ENCODE measurements around the gene TTC7B. TPM values are rescaled to one million over a fixed set of nuclear protein-coding genes. Genes with fewer than 3 reads are reported as not detected.

Gene TTC7B
- total and polyA plus RNA-seq, 10 of the 15 experiments (the other 5 are each of a cell fraction or from before 2014, with no cell fraction given): under 0.01 to 1.1 (median 0.26) TPM; not detected in 2

DNA sequence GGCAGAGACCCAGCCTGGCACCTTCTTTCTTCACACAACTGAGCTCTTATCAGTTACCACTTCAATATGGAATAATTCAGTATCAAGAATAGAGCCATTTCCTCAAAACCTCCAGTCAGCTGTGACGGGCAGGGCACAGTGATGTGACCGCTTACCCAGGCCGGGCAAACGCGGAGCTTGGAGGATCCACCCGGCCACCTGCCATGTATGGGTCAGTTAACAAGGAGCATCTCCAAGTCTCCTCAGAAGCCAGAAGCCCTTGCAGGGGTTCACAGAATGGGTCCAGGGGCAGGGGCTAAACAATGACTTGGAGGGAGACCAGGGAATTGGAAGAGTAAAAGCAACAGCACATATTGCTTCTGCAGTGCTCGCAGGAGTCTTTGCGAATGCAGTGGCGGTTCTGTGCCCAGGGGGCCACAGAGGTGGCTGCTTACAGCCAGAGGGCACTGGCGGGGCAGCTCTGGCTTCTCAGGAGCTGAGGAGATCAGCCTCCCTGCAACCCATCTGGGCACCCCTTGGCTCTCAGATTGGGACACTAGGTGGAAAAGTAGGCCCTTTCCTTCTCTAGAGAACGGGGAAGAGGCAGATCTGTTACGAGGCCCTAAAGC is 257.1 kb downstream of the TTC7B start:
- CTCF ChIA-PET: no interaction called here

More for the DNA sequence above, 257.1 kb downstream of the TTC7B start:
- ATAC-seq (no peak), FAIRE-seq (no peak), DNase-seq (ENCODE audit: low read depth, low spot score) (no peak)
- no peaks in the 10 kb centered on the region for H3K79me2 ChIP-seq (ENCODE audit: control insufficient read depth, insufficient read depth, low read length)
- H3K36me3 ChIP-seq (ENCODE audit: control insufficient read depth in 2 of 2, insufficient read depth in 2 of 2, low read length in 1 of 2): no peaks in the 10 kb centered on the region
- BruUV-seq (replicated peaks): no TSS peak
- POLR2A ChIA-PET: no interaction called here
- no peaks in the 10 kb centered on the region for H3K4me1 ChIP-seq (ENCODE audit: control insufficient read depth, insufficient read depth, low read length)
- intact Hi-C loops (cut with micrococcal nuclease; ENCODE audit: unreplicated experiment): no loop called here
- no peak overlapping the region for H3K27ac ChIP-seq (ENCODE audit: control insufficient read depth, insufficient read depth)
- 63% methylated on average over 12 of the region's 12 CpGs for WGBS (ENCODE audit: insufficient coverage, insufficient replicate concordance, low lambda C conversion rate, missing lambda C conversion rate)
- no peak overlapping the region for H3K4me2 ChIP-seq (ENCODE audit: control insufficient read depth, insufficient read depth)
- RAD21 ChIA-PET (ENCODE audit: unreplicated experiment): no interaction called here
- H3K9ac ChIP-seq (ENCODE audit: control insufficient read depth, insufficient read depth, low read length): no peak overlapping the region
- H3K9me3 ChIP-seq (replicated peaks; ENCODE audit: control insufficient read depth, insufficient read depth, low read length): no peaks in the 10 kb centered on the region
- H3K27me3 ChIP-seq (replicated peaks in 1 of 2; ENCODE audit: control insufficient read depth in 2 of 2, insufficient read depth in 2 of 2, low read length in 1 of 2): peaks cover 1 to 3% of the 10 kb centered on the region in 2 experiments; a peak in 3 of 4 replicates
- no peaks in the 10 kb centered on the region; the same call in 1 of the 2 replicates for H4K20me1 ChIP-seq (ENCODE audit: control insufficient read depth, insufficient read depth)
- SMC1A ChIA-PET (ENCODE audit: uncharacterized antibody, unreplicated experiment): no interaction called here
- no peak overlapping the region for H3K4me3 ChIP-seq
- no peak for TF ChIP-seq NR2F1 (conservative IDR thresholded peaks at IDR 0.05)
- no peak for TF ChIP-seq STAT3 (IDR thresholded peaks at IDR 0.05; ENCODE audit: low read depth, low read length)
- TF ChIP-seq BMI1 (IDR thresholded peaks at IDR 0.05; ENCODE audit: borderline replicate concordance): no peak
- TF ChIP-seq PML (IDR thresholded peaks at IDR 0.05; ENCODE audit: low read length): no peak
- TF ChIP-seq BRCA1 (IDR thresholded peaks at IDR 0.05; ENCODE audit: low read depth, low read length): no peak
- TF ChIP-seq YY1 (IDR thresholded peaks at IDR 0.05; ENCODE audit: low read depth, low read length): no peak
- TF ChIP-seq SPI1 (IDR thresholded peaks at IDR 0.05; ENCODE audit: borderline replicate concordance, insufficient read depth, low read depth, low read length): no peak
- TF ChIP-seq, protein P1, sequence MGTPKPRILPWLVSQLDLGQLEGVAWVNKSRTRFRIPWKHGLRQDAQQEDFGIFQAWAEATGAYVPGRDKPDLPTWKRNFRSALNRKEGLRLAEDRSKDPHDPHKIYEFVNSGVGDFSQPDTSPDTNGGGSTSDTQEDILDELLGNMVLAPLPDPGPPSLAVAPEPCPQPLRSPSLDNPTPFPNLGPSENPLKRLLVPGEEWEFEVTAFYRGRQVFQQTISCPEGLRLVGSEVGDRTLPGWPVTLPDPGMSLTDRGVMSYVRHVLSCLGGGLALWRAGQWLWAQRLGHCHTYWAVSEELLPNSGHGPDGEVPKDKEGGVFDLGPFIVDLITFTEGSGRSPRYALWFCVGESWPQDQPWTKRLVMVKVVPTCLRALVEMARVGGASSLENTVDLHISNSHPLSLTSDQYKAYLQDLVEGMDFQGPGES (IDR thresholded peaks at IDR 0.05): no peak
- no peak for TF ChIP-seq ETV6 (conservative IDR thresholded peaks at IDR 0.05 in 1 of 2, IDR thresholded peaks at IDR 0.05 in 1 of 2; ENCODE audit: borderline replicate concordance in 1 of 2, low read depth in 1 of 2)
- no peak for TF ChIP-seq CREB1 (IDR thresholded peaks at IDR 0.05; ENCODE audit: low read depth)
- TF ChIP-seq, protein P2, sequence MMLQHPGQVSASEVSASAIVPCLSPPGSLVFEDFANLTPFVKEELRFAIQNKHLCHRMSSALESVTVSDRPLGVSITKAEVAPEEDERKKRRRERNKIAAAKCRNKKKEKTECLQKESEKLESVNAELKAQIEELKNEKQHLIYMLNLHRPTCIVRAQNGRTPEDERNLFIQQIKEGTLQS (IDR thresholded peaks at IDR 0.05; ENCODE audit: borderline replicate concordance, extremely low read depth, low read depth, low read length): no peak
- no peak for TF ChIP-seq SIX5 (IDR thresholded peaks at IDR 0.05; ENCODE audit: low read depth, low read length, severe bottlenecking)
- TF ChIP-seq ZNF24 (IDR thresholded peaks at IDR 0.05): no peak
- no peak for TF ChIP-seq TARDBP (IDR thresholded peaks at IDR 0.05; ENCODE audit: borderline replicate concordance)
- TF ChIP-seq, protein P3, sequence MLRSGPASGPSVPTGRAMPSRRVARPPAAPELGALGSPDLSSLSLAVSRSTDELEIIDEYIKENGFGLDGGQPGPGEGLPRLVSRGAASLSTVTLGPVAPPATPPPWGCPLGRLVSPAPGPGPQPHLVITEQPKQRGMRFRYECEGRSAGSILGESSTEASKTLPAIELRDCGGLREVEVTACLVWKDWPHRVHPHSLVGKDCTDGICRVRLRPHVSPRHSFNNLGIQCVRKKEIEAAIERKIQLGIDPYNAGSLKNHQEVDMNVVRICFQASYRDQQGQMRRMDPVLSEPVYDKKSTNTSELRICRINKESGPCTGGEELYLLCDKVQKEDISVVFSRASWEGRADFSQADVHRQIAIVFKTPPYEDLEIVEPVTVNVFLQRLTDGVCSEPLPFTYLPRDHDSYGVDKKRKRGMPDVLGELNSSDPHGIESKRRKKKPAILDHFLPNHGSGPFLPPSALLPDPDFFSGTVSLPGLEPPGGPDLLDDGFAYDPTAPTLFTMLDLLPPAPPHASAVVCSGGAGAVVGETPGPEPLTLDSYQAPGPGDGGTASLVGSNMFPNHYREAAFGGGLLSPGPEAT (IDR thresholded peaks at IDR 0.05; ENCODE audit: low read depth): no peak
- TF ChIP-seq IKZF1 (conservative IDR thresholded peaks at IDR 0.05): no peak
- no peak for TF ChIP-seq ZBED1 (IDR thresholded peaks at IDR 0.05; ENCODE audit: borderline replicate concordance)
- TF ChIP-seq MEF2B (IDR thresholded peaks at IDR 0.05; ENCODE audit: partially characterized antibody, poor library complexity, severe bottlenecking): no peak
- TF ChIP-seq SP1 (IDR thresholded peaks at IDR 0.05; ENCODE audit: low read depth, low read length): no peak
- no peak for TF ChIP-seq TCF3 (IDR thresholded peaks at IDR 0.05; ENCODE audit: borderline replicate concordance, insufficient read depth, low read depth, low read length)
- H2AFZ ChIP-seq (ENCODE audit: control insufficient read depth, low read depth, low read length): no peak overlapping the region
- in situ Hi-C loops (cut with MboI): no loop called here
